CD4-positive, alpha-beta T cell treated with Interleukin-17A for 1 hour (primary cell): ENCODE results near the gene SEMA3A.
"Not testable (repeated sequence)": the region's sequence is repeated elsewhere in the genome, so short reads cannot be mapped to it uniquely, and the experiment has no call there.

ENCODE experiments used
- DNase-seq: peaks from one replicate; pipeline ENCODE4 v3.0.0-alpha.2; 2020

Gene SEMA3A

GRCh38 chr7:84057576-84057975 lies 137.0 kb downstream of the SEMA3A start:
- no peak for DNase-seq

GRCh38 chr7:84055904-84056605 lies 138.5 kb downstream of the SEMA3A start:
- DNase-seq, result no peak

- not testable (repeated sequence) for DNase-seq
Observed at GRCh38 chr7:84055199-84055598, 139.4 kb downstream of the SEMA3A start.

- DNase-seq, result no peak
Observed at GRCh38 chr7:84049071-84049836, 145.3 kb downstream of the SEMA3A start.

- DNase-seq, result no peak
Observed at GRCh38 chr7:84047085-84047484, 147.5 kb downstream of the SEMA3A start.

GRCh38 chr7:84044834-84045233 lies 149.8 kb downstream of the SEMA3A start:
- no peak for DNase-seq

DNA sequence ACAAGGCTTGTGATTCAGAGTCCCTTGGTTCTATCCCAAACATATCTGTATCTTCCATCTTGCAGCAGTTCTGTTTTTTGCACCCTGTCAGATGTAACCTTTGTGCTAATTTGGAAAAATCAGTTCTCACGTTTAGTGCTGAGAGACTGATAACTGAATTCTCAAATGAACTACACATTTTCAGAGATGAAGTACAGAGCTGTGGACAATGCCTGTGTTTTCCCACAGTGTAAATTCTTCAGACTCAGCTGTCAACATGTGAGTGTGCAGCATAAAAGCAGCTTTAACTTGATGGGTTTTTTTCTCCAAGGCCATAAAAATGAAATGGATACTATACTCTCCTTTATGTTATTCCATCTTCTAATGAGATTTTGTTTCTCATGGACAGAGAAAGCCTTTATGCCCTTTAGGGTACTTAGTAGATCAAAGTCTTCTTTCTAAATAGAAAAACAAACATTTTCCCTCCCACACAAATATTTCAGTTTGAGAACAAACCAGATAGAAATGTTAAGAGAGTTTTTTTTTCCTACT lies 150.9 kb downstream of the SEMA3A start:
- no peak for DNase-seq

- DNase-seq, result no peak
Observed at GRCh38 chr7:84042110-84042539, 152.5 kb downstream of the SEMA3A start.

- no peak for DNase-seq
Observed at GRCh38 chr7:84041649-84042048, 152.9 kb downstream of the SEMA3A start.

GRCh38 chr7:84040355-84040754 lies 154.2 kb downstream of the SEMA3A start:
- no peak for DNase-seq

- DNase-seq, result no peak
Observed at GRCh38 chr7:84039432-84039831, 155.2 kb downstream of the SEMA3A start.

GRCh38 chr7:84027678-84028077 lies 166.9 kb downstream of the SEMA3A start:
- DNase-seq, result no peak

- DNase-seq, result no peak
Observed at GRCh38 chr7:84025332-84025927, 169.2 kb downstream of the SEMA3A start.

GRCh38 chr7:84022684-84023308 lies 171.8 kb downstream of the SEMA3A start:
- DNase-seq, result no peak

DNA sequence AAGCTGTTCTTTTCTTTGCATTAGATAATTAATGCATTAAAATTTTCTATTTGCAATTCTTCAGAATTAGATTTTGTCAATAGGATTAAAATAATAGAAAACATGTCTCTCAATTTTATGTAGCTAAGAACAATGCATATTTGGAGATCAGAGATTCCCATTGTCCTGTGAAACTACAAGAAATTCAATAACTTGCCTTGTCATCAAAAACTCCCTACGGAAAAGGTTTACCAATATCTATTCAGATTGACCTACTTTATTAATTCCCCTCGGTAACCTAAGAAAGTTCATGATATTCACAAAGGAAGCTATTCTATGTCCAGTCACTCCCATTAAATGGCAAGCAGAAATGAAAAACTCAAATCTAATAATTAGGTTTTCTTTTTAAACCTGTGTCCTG lies 172.6 kb downstream of the SEMA3A start:
- DNase-seq, result no peak

DNA sequence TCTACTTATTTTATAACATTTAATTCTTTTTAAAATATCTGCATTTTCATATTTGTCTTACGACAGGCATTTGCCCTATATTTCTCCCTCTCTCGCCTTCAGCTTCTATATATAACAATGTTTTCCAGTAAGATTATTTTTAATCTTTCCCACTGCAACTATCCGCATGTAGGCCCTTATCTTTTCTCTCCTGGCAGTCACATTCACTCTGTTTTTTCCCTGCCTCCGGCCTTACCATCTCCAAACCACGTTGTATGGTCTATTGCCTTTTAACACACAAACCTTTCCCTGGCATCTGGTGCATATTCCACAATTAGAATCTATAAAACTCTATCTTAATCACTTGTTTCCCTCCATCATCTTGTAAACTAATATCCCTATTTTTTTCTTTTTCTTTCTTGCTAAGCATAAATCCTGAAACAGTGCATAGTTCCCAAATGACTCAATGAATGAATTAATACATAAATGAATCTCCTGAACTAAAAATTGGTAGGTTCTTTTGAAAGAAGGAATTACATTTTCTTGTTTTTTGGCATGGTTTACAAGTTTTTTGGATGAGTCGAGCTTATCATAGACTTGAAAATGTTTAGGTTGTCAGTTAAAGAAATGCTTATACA lies 173.2 kb downstream of the SEMA3A start:
- no peak for DNase-seq

GRCh38 chr7:84017651-84018050 lies 176.9 kb downstream of the SEMA3A start:
- DNase-seq, result no peak

DNA sequence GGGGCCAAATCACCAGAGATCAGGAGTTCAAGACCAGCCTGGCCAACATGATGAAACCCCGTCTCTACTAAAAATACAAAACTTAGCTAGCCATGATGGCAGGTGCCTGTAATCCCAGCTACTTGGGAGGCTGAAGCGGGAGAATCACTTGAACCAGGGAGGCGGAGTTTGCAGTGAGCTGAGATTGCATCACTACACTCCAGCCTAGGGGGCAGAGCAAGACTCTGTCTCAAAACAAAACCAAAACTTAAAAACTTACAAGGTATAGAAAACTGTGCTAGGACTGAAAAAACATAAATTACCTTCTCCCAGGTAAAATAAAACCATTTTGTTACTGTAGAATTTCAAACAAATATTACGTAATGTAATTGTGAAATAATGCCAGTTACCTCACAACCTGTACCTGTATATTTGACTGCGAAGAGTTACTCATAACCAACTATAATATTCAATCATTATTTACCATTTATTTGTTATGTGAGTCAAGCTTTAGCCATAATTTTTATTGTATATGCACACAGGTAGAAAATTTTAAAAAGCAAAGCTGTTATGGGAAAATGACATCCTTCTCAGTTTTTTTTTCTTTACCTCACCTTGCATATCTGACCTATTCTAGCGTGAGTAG lies 180.9 kb downstream of the SEMA3A start:
- no peak for DNase-seq

DNA sequence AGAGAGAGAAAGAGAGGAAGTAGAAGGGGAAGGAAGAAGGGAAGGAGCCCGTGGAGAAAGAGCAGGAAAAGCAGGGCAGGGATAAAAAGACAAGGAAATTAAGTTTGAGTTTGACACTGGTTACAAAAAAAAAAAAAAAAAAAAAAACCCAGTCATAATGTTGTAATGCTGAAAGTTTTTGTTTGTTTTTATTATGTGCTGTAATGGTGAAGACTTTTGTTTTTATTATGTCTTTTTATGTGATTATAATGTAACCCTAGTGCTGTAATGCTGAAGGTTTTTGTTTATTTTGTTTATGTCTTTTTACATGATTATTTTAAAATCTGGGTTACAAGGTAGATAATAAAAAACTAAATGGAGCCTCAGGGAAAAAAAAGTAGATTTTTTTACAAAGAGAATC lies 184.8 kb downstream of the SEMA3A start:
- DNase-seq, result no peak

DNA sequence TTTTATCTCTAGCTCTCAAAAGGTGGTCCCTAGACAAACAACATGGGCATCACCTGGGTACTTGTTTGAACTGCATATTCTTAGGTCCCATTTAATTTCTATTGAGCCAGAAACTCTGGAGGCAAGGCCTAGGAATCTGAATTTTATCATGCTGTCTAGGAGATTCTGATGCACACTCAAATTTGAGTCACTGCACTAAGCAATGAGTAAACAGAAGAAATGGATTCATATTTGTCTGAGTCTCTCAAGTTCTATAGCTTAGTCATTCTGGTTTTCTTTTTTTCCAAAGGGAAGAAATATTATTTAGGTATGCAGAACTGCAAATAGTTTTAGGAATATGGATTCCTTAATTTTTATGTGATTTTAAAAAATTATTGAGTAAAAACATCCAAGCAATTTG lies 185.5 kb downstream of the SEMA3A start:
- no peak for DNase-seq

GRCh38 chr7:84003191-84003590 lies 191.4 kb downstream of the SEMA3A start:
- DNase-seq, result no peak

GRCh38 chr7:84002348-84002747 lies 192.2 kb downstream of the SEMA3A start:
- DNase-seq, result no peak
